CD14-positive monocyte (primary cell): ENCODE data around the gene FBXW11. TPM values are rescaled to one million over a fixed set of nuclear protein-coding genes. Genes with fewer than 3 reads are reported as not detected.

ENCODE experiments used
- DNase-seq, 3 donors: peaks; one replicate each; pipeline ENCODE4 v3.0.0-alpha.2; 2011 to 2022
- H2AFZ ChIP-seq: 2 replicates; pipeline ENCODE4 v1.6.0; 2012; ENCODE audit warnings: mild to moderate bottlenecking, low read depth, low read length, inconsistent platforms; ENCODE audit not compliant: insufficient read depth, poor library complexity, severe bottlenecking
- H3K27ac ChIP-seq, 2 donors: 1 replicate in 1 of 2; 2 replicates in 1 of 2; pipeline ENCODE4 v1.5.1; 2012 to 2013; ENCODE audit warnings: low read length in 2 of 2, control low read depth in 1 of 2, inconsistent platforms in 1 of 2, low read depth in 1 of 2, mild to moderate bottlenecking in 1 of 2
- H3K27me3 ChIP-seq, 2 donors: one replicate each; pipeline versions ENCODE4 v1.6.0 to v1.6.1; 2011 to 2013; ENCODE audit warnings: low read length in 2 of 2; ENCODE audit not compliant: control insufficient read depth in 2 of 2, insufficient read depth in 2 of 2
- H3K36me3 ChIP-seq, 2 donors: replicated peaks in 1 of 2; 1 replicate in 1 of 2; 2 replicates in 1 of 2; pipeline versions ENCODE4 v1.5.1 to v1.6.1; 2012 to 2013; ENCODE audit warnings: low read length in 2 of 2, control low read depth in 1 of 2, inconsistent platforms in 1 of 2, mild to moderate bottlenecking in 1 of 2; ENCODE audit not compliant: insufficient read depth in 2 of 2, control insufficient read depth in 1 of 2
- H3K4me1 ChIP-seq, 2 donors: 1 replicate in 1 of 2; 2 replicates in 1 of 2; pipeline versions ENCODE4 v1.5.1 to v1.6.1; 2012 to 2013; ENCODE audit warnings: low read length in 2 of 2, control low read depth in 1 of 2, inconsistent platforms in 1 of 2, mild to moderate bottlenecking in 1 of 2, moderate library complexity in 1 of 2; ENCODE audit not compliant: insufficient read depth in 2 of 2, control insufficient read depth in 1 of 2
- H3K4me2 ChIP-seq: replicated peaks from 2 replicates; pipeline ENCODE3; 2012; ENCODE audit warnings: low read length, moderate library complexity, mild to moderate bottlenecking; ENCODE audit not compliant: poor library complexity, severe bottlenecking; ENCODE audit errors: extremely low read depth
- H3K4me3 ChIP-seq, 3 experiments: fragments of 200-600 bp in 1 of 3; sonication (generic) in 1 of 3; replicated peaks in 1 of 3; 1 replicate in 2 of 3; 2 replicates in 1 of 3; pipeline ENCODE4 v1.5.1; 2011 to 2013; ENCODE audit warnings: low read length in 3 of 3, mild to moderate bottlenecking in 3 of 3, control low read depth in 2 of 3, low read depth in 2 of 3, inconsistent platforms in 1 of 3, moderate library complexity in 1 of 3
- H3K79me2 ChIP-seq: 2 replicates; pipeline ENCODE4 v1.6.0; 2012; ENCODE audit warnings: mild to moderate bottlenecking, control low read depth, inconsistent platforms, low read length, moderate library complexity; ENCODE audit not compliant: insufficient read depth
- H3K9ac ChIP-seq: 2 replicates; pipeline ENCODE4 v1.6.0; 2017; ENCODE audit warnings: low read length, mild to moderate bottlenecking; ENCODE audit not compliant: insufficient read depth, poor library complexity, severe bottlenecking
- H3K9me3 ChIP-seq, 2 donors: replicated peaks in 1 of 2; 1 replicate in 1 of 2; 2 replicates in 1 of 2; pipeline versions ENCODE4 v1.5.1 to v1.6.1; 2012 to 2013; ENCODE audit warnings: low read length in 2 of 2, control low read depth in 1 of 2; ENCODE audit not compliant: control insufficient read depth in 1 of 2, insufficient read depth in 1 of 2
- H4K20me1 ChIP-seq: 2 replicates; pipeline ENCODE4 v1.6.0; 2012; ENCODE audit warnings: mild to moderate bottlenecking, low read length, control low read depth, moderate library complexity; ENCODE audit not compliant: insufficient read depth
- H3K27ac Mint-ChIP-seq, 7 donors: one replicate each; pipeline ENCODE4 v1.8.0; 2020; ENCODE audit warnings: mild to moderate bottlenecking in 7 of 7, mixed read lengths in 7 of 7, moderate library complexity in 6 of 7, inconsistent platforms in 2 of 7
- H3K27me3 Mint-ChIP-seq, 3 donors: one replicate each; pipeline ENCODE4 v1.8.0; 2021 to 2022; ENCODE audit warnings: low read depth in 3 of 3, mild to moderate bottlenecking in 3 of 3, mixed read lengths in 3 of 3, moderate library complexity in 3 of 3, inconsistent platforms in 1 of 3
- H3K36me3 Mint-ChIP-seq, 2 donors: one replicate each; pipeline ENCODE4 v1.8.0; 2020; ENCODE audit warnings: mixed read lengths in 2 of 2, inconsistent platforms in 1 of 2, mild to moderate bottlenecking in 1 of 2
- H3K4me1 Mint-ChIP-seq: one replicate; pipeline ENCODE4 v1.8.0; 2020; ENCODE audit warnings: mild to moderate bottlenecking, mixed read lengths
- H3K4me3 Mint-ChIP-seq, 2 donors: one replicate each; pipeline ENCODE4 v1.8.0; 2020; ENCODE audit warnings: mild to moderate bottlenecking in 2 of 2, mixed read lengths in 2 of 2, moderate library complexity in 1 of 2
- H3K9me3 Mint-ChIP-seq, 7 donors: one replicate each; pipeline ENCODE4 v1.8.0; 2020 to 2022; ENCODE audit warnings: mixed read lengths in 7 of 7, mild to moderate bottlenecking in 6 of 7, moderate library complexity in 6 of 7, inconsistent platforms in 2 of 7
- WGBS: methylation state at CpG from one replicate; pipeline ENCODE4 v1.1.5; 2013; ENCODE audit warnings: missing lambda C conversion rate; ENCODE audit not compliant: insufficient coverage; 5-methylcytosine and 5-hydroxymethylcytosine counted together
- intact Hi-C, 2 donors: fragments of 100-400 bp; cut with micrococcal nuclease; formaldehyde crosslinking; loops; one replicate each; pipeline versions ENCODE4 v1.15.0 to v1.15.1; 2023
- polyA plus RNA-seq, 3 donors: library from polyadenylated mRNA; depleted of rRNA in 1 of 3; unstranded in 2 of 3; stranded (reverse) in 1 of 3; fragments of 300-500 nt in 2 of 3; fragments of >200 nt in 1 of 3; fragmentation: Illumina TruSeq in 2 of 3; gene quantifications; 1 replicate in 2 of 3; 2 replicates in 1 of 3; pipeline ENCODE4 v1.2.3, GENCODE V29; 2012 to 2021
- TF ChIP-seq, protein P1 (sequence below): fragments of 200-600 bp; IDR thresholded peaks from one replicate; pipeline ENCODE4 v1.8.0; 2022; ENCODE audit warnings: antibody characterized with exemption, mild to moderate bottlenecking

The FBXW11 gene
- polyA plus RNA-seq, 3 donors = 15.0 to 24.5 (median 18.2) TPM

DNA sequence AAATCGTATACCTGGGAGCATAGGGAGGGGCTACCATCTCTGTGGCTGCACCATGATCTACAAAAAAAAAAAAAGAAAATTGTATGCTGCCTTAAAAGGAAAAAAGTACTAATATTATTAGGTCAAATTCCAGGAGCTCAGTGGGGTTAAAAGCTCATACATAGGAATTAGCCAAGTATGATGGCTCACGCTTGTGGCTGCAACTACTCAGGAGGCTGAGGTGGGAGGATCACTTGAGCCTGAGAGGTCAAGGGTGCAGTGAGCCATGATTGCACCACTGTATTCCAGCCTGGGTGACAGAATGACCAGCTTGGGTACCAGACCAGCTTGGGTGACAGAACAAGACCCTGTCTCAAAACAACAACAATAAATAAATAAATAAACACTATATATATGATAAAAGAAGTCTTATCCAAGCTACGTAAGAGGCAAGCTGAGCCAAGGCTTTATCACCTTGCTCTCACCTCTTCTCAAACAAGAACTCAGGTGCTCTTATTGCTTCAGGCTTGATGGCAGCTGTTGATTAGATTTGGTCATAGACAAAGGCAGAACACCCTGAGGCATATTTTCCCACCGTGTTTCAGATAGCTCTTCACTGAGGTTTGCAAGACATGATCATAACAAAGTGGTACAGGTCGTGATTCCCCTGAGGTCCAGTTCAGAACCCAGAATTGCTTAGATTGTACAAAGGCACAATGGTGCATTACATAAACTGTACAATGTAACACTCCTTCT is 3.3 kb upstream of the FBXW11 start:
- peaks cover 0 to 1% (median 0%) of the 10 kb centered on the region in 3 donors for H3K27me3 Mint-ChIP-seq
- intact Hi-C loops = loop anchor here (5.0 to 10.0 kb wide), 3 partner anchors 95 to 622 kb away; partner anchors contain the start of genes NPM1 (in 1 of the 2) and UBTD2 (in 1 of the 2)
- no peak overlapping the region for H3K4me3 ChIP-seq
- peaks cover 21% of the 10 kb centered on the region for H3K4me1 Mint-ChIP-seq
- no peaks in the 10 kb centered on the region for H3K9me3 ChIP-seq
- H3K4me3 Mint-ChIP-seq = no peak overlapping the region
- H3K4me1 ChIP-seq = peaks cover 22 to 24% of the 10 kb centered on the region in 2 donors
- no peak overlapping the region for H3K4me2 ChIP-seq
- H3K9me3 Mint-ChIP-seq = peaks cover 0 to 2% (median 0%) of the 10 kb centered on the region in 7 donors
- no peaks in the 10 kb centered on the region for H3K36me3 Mint-ChIP-seq
- H3K27me3 ChIP-seq = no peaks in the 10 kb centered on the region
- H3K36me3 ChIP-seq = no peaks in the 10 kb centered on the region
- 88% methylated on average over 2 of the region's 5 CpGs for WGBS
- no peak for DNase-seq
- no peak overlapping the region for H2AFZ ChIP-seq
- H4K20me1 ChIP-seq = peaks cover 2% of the 10 kb centered on the region
- H3K9ac ChIP-seq = no peak overlapping the region
- H3K27ac ChIP-seq = no peak overlapping the region
- H3K27ac Mint-ChIP-seq = peak overlapping the region in 1 of 7 donors; percentile 25
- TF ChIP-seq, protein P1, sequence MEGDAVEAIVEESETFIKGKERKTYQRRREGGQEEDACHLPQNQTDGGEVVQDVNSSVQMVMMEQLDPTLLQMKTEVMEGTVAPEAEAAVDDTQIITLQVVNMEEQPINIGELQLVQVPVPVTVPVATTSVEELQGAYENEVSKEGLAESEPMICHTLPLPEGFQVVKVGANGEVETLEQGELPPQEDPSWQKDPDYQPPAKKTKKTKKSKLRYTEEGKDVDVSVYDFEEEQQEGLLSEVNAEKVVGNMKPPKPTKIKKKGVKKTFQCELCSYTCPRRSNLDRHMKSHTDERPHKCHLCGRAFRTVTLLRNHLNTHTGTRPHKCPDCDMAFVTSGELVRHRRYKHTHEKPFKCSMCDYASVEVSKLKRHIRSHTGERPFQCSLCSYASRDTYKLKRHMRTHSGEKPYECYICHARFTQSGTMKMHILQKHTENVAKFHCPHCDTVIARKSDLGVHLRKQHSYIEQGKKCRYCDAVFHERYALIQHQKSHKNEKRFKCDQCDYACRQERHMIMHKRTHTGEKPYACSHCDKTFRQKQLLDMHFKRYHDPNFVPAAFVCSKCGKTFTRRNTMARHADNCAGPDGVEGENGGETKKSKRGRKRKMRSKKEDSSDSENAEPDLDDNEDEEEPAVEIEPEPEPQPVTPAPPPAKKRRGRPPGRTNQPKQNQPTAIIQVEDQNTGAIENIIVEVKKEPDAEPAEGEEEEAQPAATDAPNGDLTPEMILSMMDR = no peak
- peaks cover 29% of the 10 kb centered on the region for H3K79me2 ChIP-seq

GRCh38 chr5:172008689-172009141 is 2.3 kb upstream of the FBXW11 start:
- H3K4me1 Mint-ChIP-seq = peaks cover 26% of the 10 kb centered on the region
- DNase-seq = no peak
- no peak overlapping the region for H3K9ac ChIP-seq
- TF ChIP-seq, protein P1 = no peak
- no peaks in the 10 kb centered on the region for H3K27me3 ChIP-seq
- H3K27ac ChIP-seq = no peak overlapping the region
- H3K4me3 Mint-ChIP-seq = no peak overlapping the region
- H2AFZ ChIP-seq = no peak overlapping the region
- peaks cover 39% of the 10 kb centered on the region for H3K79me2 ChIP-seq
- intact Hi-C loops = loop anchor here (5.0 to 10.0 kb wide), 3 partner anchors 96 to 621 kb away; partner anchors contain the start of genes NPM1 (in 1 of the 2) and UBTD2 (in 1 of the 2)
- no peak overlapping the region for H3K4me3 ChIP-seq
- peaks cover 0 to 2% (median 0%) of the 10 kb centered on the region in 7 donors for H3K9me3 Mint-ChIP-seq
- no peaks in the 10 kb centered on the region for H3K9me3 ChIP-seq
- peaks cover 9% of the 10 kb centered on the region for H4K20me1 ChIP-seq
- H3K27me3 Mint-ChIP-seq = peaks cover 0 to 1% (median 0%) of the 10 kb centered on the region in 3 donors
- no peak overlapping the region for H3K4me2 ChIP-seq
- H3K4me1 ChIP-seq = peaks cover 28 to 34% of the 10 kb centered on the region in 2 donors
- peak overlapping the region in 1 of 7 donors; percentile 63 for H3K27ac Mint-ChIP-seq
- WGBS = 64% methylated on average over 2 of the region's 6 CpGs
- no peaks in the 10 kb centered on the region for H3K36me3 Mint-ChIP-seq
- H3K36me3 ChIP-seq = no peaks in the 10 kb centered on the region
